ENCODE measurements around the gene SNRK. TPM values are rescaled to one million over a fixed set of nuclear protein-coding genes. Genes with fewer than 3 reads are reported as not detected.

Gene SNRK
- total RNA-seq, 1 experiment from 2014 or later = 14.4 TPM

- POLR2A ChIA-PET (ENCODE audit: unreplicated experiment) = no interaction called here
- no TSS peak for BruUV-seq (replicated peaks)
- H3K9me2 ChIP-seq (ENCODE audit: insufficient read depth) = no peaks in the 10 kb centered on the region
These were observed 101.8 kb downstream of the SNRK start for GRCh38 chr3:43388175-43388574.

DNA sequence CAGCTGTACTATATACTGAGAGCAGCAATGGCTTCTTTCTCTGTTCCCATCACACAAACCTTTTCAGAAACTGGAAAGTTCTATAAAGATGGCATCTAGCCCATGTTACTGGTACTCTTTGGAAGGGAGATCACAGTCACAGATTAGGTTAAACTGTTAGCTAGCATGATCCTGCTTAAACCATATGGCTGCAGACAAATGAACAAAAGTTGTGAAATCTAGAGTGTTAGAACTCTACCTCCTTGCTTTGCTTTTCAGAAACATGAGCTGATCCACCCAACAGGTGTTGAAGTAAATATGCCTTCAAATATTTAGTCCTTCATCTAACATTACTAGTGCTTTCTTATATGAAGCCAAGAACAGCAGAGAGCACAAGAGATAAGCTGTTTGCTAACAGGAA lies 102.6 kb downstream of the SNRK start:
- ChIA-PET POLR2A (ENCODE audit: unreplicated experiment) (no interaction called here), CTCF (no interaction called here)
- Histone ChIP-seq H3K36me3 (ENCODE audit: low read depth) (no peaks in the 10 kb centered on the region), H3K9me3 (ENCODE audit: insufficient read depth, low read depth) (no peaks in the 10 kb centered on the region), H3K4me3 (no peak overlapping the region), H3K4me2 (no peak overlapping the region), H2AFZ (no peak overlapping the region), H3F3A (ENCODE audit: insufficient read depth, low read depth) (no peaks in the 10 kb centered on the region), H3K4me1 (replicated peaks; ENCODE audit: insufficient read depth) (no peaks in the 10 kb centered on the region), H3K27me3 (ENCODE audit: insufficient read depth, low read depth) (no peaks in the 10 kb centered on the region), H4K20me1 (ENCODE audit: insufficient read depth) (no peaks in the 10 kb centered on the region), H3K27ac (no peak overlapping the region), H3K79me2 (ENCODE audit: low read depth) (no peaks in the 10 kb centered on the region), H3K9me2 (ENCODE audit: insufficient read depth) (no peaks in the 10 kb centered on the region)
- no peak for DNase-seq
- intact Hi-C loops (cut with micrococcal nuclease; ENCODE audit: unreplicated experiment) = no loop called here
- BruUV-seq (replicated peaks) = no TSS peak
- TF ChIP-seq EZH2 (IDR thresholded peaks at IDR 0.05; ENCODE audit: low read depth) = no peak
- no peak for TF ChIP-seq CTCF (conservative IDR thresholded peaks at IDR 0.05)

More at GRCh38 chr3:43388175-43388574, 101.8 kb downstream of the SNRK start:
- intact Hi-C loops (cut with micrococcal nuclease; ENCODE audit: unreplicated experiment) = no loop called here
- TF ChIP-seq EZH2 (IDR thresholded peaks at IDR 0.05; ENCODE audit: low read depth) = no peak
- no peak for TF ChIP-seq CTCF (conservative IDR thresholded peaks at IDR 0.05)
- Histone ChIP-seq H3K27ac (no peak overlapping the region), H3K9me3 (ENCODE audit: insufficient read depth, low read depth) (no peaks in the 10 kb centered on the region), H3K4me3 (no peak overlapping the region), H3K79me2 (ENCODE audit: low read depth) (no peaks in the 10 kb centered on the region), H4K20me1 (ENCODE audit: insufficient read depth) (no peaks in the 10 kb centered on the region), H3F3A (ENCODE audit: insufficient read depth, low read depth) (no peaks in the 10 kb centered on the region), H3K4me1 (replicated peaks; ENCODE audit: insufficient read depth) (no peaks in the 10 kb centered on the region), H3K27me3 (ENCODE audit: insufficient read depth, low read depth) (no peaks in the 10 kb centered on the region), H3K4me2 (no peak overlapping the region), H2AFZ (no peak overlapping the region), H3K36me3 (ENCODE audit: low read depth) (no peaks in the 10 kb centered on the region)
- CTCF ChIA-PET = no interaction called here
- no peak for DNase-seq

DNA sequence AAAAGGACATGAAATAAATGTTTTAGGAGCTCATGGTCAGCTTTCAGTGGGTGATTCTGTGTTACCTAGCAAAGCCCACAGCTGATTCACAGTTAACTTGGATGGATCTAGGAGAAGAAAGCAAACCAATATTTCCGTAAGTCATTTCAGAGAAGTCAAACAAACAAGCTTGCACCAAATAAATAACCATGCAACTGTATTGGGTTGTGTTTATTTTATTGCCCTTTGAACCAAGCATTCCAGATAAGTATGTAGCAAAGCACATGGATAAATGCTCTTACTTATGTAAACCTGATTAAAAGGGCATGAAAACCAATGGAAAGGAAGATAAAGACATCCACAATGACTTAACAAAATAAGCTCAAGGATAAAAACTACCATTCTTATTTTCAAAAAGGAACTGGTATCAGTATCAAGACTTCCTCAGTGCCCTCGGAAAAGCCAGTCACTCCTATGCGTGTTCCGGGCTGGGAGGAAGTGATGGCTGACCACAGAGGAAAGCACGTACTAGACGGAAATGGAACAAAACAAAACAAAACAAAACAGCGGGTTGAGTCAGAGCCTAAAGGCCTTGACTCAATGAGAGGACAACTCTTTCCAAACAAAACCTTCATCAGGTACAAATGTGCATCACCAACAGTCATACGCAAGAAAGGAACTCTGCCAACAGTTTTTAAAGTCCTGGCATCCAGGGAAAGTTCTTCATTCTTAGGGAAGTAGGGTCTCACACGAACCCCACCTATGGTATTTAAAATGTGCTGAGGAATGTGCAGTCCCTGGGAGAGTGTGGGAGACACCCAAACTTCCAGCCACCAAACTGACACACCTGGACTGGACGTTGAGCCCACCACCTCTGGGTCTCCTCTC lies 103.3 kb downstream of the SNRK start:
- Histone ChIP-seq H3K27me3 (ENCODE audit: insufficient read depth, low read depth) (no peaks in the 10 kb centered on the region), H3K9me3 (ENCODE audit: insufficient read depth, low read depth) (no peaks in the 10 kb centered on the region), H2AFZ (no peak overlapping the region), H3F3A (ENCODE audit: insufficient read depth, low read depth) (no peaks in the 10 kb centered on the region), H3K4me1 (replicated peaks; ENCODE audit: insufficient read depth) (no peaks in the 10 kb centered on the region), H3K36me3 (ENCODE audit: low read depth) (no peaks in the 10 kb centered on the region), H4K20me1 (ENCODE audit: insufficient read depth) (no peaks in the 10 kb centered on the region), H3K79me2 (ENCODE audit: low read depth) (no peaks in the 10 kb centered on the region), H3K9me2 (ENCODE audit: insufficient read depth) (no peaks in the 10 kb centered on the region), H3K4me2 (no peak overlapping the region), H3K27ac (no peak overlapping the region), H3K4me3 (no peak overlapping the region)
- BruUV-seq (replicated peaks) = no TSS peak
- CTCF ChIA-PET = no interaction called here
- TF ChIP-seq CTCF (conservative IDR thresholded peaks at IDR 0.05) (no peak), EZH2 (IDR thresholded peaks at IDR 0.05; ENCODE audit: low read depth) (no peak)
- POLR2A ChIA-PET (ENCODE audit: unreplicated experiment) = no interaction called here
- no peak for DNase-seq
- intact Hi-C loops (cut with micrococcal nuclease; ENCODE audit: unreplicated experiment) = no loop called here
